GM23338 (cell line): Measurements from ENCODE around the gene C16orf74.

Source experiments
- EZH2 ChIP-seq: fragments of 200-600 bp; sonication (generic); IDR thresholded peaks from one replicate; pipeline ENCODE4 v1.8.0; 2017; ENCODE audit warnings: antibody characterized with exemption, mild to moderate bottlenecking, low read depth; ENCODE audit not compliant: unreplicated experiment
- EZH2phosphoT487 ChIP-seq: fragments of 200-600 bp; sonication (generic); IDR thresholded peaks from one replicate; pipeline ENCODE4 v1.8.1; 2018; ENCODE audit warnings: antibody characterized with exemption; ENCODE audit not compliant: unreplicated experiment
- JUNB ChIP-seq: IDR thresholded peaks from one replicate; pipeline ENCODE4 v1.6.1; 2016; ENCODE audit warnings: antibody characterized with exemption; ENCODE audit not compliant: unreplicated experiment
- NANOG ChIP-seq: IDR thresholded peaks from 2 replicates; pipeline ENCODE4 v1.6.1; 2016; ENCODE audit warnings: antibody characterized with exemption, borderline replicate concordance
- POLR2AphosphoS5 ChIP-seq: IDR thresholded peaks from 2 replicates; pipeline ENCODE4 v1.6.1; 2016; ENCODE audit warnings: antibody characterized with exemption, low read depth
- ZNF114 ChIP-seq: fragments of 250-450 bp; sonication (Bioruptor Pico); IDR thresholded peaks from 2 replicates; pipeline ENCODE4 v1.5.0; 2020; ENCODE audit warnings: mild to moderate bottlenecking, moderate library complexity
- TF ChIP-seq, protein P1 (sequence below): IDR thresholded peaks from 2 replicates; pipeline ENCODE4 v1.6.1; 2016; ENCODE audit warnings: antibody characterized with exemption
- TF ChIP-seq, protein P2 (sequence below), 2 experiments: fragments of 200-600 bp in 1 of 2; sonication (generic) in 1 of 2; conservative IDR thresholded peaks; 2 replicates each; pipeline versions ENCODE4 v1.5.1 to v1.6.1; 2016 to 2017; ENCODE audit warnings: antibody characterized with exemption in 2 of 2, low read depth in 2 of 2, mild to moderate bottlenecking in 2 of 2, moderate library complexity in 1 of 2
- TF ChIP-seq, protein P3 (sequence below): IDR thresholded peaks from one replicate; pipeline ENCODE4 v1.6.1; 2018; ENCODE audit warnings: antibody characterized with exemption; ENCODE audit not compliant: unreplicated experiment

DNA sequence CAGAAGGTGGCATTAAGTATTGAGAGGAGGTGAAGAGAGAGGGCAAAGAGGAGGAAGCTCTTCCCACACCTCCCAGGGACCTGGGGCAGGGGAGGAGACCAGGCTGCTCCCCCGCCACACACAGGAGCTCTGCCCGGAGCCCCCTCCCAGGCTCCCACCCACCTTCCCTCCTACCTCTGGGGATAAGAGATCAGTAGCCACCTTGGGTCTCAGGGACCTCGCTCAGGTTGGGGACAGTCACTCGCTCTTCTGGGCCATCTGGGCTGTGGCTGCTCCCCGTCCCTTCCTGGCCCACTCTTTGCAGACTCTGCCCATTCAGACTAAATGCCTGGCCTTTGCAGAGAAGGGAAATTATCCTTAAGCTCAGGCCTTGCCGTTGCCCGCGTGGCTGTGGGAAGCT, 14.9 kb upstream of the C16orf74 start:
- TF ChIP-seq, protein P1, sequence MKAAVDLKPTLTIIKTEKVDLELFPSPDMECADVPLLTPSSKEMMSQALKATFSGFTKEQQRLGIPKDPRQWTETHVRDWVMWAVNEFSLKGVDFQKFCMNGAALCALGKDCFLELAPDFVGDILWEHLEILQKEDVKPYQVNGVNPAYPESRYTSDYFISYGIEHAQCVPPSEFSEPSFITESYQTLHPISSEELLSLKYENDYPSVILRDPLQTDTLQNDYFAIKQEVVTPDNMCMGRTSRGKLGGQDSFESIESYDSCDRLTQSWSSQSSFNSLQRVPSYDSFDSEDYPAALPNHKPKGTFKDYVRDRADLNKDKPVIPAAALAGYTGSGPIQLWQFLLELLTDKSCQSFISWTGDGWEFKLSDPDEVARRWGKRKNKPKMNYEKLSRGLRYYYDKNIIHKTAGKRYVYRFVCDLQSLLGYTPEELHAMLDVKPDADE, result no peak
- TF ChIP-seq, protein P2, sequence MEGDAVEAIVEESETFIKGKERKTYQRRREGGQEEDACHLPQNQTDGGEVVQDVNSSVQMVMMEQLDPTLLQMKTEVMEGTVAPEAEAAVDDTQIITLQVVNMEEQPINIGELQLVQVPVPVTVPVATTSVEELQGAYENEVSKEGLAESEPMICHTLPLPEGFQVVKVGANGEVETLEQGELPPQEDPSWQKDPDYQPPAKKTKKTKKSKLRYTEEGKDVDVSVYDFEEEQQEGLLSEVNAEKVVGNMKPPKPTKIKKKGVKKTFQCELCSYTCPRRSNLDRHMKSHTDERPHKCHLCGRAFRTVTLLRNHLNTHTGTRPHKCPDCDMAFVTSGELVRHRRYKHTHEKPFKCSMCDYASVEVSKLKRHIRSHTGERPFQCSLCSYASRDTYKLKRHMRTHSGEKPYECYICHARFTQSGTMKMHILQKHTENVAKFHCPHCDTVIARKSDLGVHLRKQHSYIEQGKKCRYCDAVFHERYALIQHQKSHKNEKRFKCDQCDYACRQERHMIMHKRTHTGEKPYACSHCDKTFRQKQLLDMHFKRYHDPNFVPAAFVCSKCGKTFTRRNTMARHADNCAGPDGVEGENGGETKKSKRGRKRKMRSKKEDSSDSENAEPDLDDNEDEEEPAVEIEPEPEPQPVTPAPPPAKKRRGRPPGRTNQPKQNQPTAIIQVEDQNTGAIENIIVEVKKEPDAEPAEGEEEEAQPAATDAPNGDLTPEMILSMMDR (conservative IDR thresholded peaks at IDR 0.05; ENCODE audit: low read depth in 2 of 2), result no peak
- TF ChIP-seq EZH2phosphoT487 (no peak), EZH2 (no peak), POLR2AphosphoS5 (no peak), JUNB (no peak), ZNF114 (CRISPR knock-in tag) (no peak), NANOG (no peak)
- TF ChIP-seq, protein P3, sequence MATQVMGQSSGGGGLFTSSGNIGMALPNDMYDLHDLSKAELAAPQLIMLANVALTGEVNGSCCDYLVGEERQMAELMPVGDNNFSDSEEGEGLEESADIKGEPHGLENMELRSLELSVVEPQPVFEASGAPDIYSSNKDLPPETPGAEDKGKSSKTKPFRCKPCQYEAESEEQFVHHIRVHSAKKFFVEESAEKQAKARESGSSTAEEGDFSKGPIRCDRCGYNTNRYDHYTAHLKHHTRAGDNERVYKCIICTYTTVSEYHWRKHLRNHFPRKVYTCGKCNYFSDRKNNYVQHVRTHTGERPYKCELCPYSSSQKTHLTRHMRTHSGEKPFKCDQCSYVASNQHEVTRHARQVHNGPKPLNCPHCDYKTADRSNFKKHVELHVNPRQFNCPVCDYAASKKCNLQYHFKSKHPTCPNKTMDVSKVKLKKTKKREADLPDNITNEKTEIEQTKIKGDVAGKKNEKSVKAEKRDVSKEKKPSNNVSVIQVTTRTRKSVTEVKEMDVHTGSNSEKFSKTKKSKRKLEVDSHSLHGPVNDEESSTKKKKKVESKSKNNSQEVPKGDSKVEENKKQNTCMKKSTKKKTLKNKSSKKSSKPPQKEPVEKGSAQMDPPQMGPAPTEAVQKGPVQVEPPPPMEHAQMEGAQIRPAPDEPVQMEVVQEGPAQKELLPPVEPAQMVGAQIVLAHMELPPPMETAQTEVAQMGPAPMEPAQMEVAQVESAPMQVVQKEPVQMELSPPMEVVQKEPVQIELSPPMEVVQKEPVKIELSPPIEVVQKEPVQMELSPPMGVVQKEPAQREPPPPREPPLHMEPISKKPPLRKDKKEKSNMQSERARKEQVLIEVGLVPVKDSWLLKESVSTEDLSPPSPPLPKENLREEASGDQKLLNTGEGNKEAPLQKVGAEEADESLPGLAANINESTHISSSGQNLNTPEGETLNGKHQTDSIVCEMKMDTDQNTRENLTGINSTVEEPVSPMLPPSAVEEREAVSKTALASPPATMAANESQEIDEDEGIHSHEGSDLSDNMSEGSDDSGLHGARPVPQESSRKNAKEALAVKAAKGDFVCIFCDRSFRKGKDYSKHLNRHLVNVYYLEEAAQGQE, result no peak
